ENCODE results near the gene OSGIN1. TPM values are rescaled to one million over a fixed set of nuclear protein-coding genes. Genes with fewer than 3 reads are reported as not detected.

OSGIN1 gene
- total and polyA plus RNA-seq, 2 of the 8 experiments (the other 6 are each of a cell fraction or from before 2014, with no cell fraction given), result 0.58 to 0.76 TPM

- FAIRE-seq, result no peak
- 91% methylated on average over 8 of the region's 10 CpGs; no CpG with 5 or more reads in 1 of the 2 experiments for WGBS, 2 experiments (ENCODE audit: extremely low coverage in 1 of 2, insufficient coverage in 1 of 2, insufficient read length in 1 of 2, insufficient replicate concordance in 2 of 2, low coverage in 1 of 2, low lambda C conversion rate in 2 of 2, missing lambda C conversion rate in 1 of 2)
- no peak overlapping the region for H3K4me2 ChIP-seq (ENCODE audit: insufficient read depth in 1 of 2, low read depth in 2 of 2, low read length in 2 of 2)
These were observed 20.0 kb downstream of the OSGIN1 start for GRCh38 chr16:83973077-83973476.

More at GRCh38 chr16:83973077-83973476, 20.0 kb downstream of the OSGIN1 start:
- Histone ChIP-seq H2BK15ac (ENCODE audit: low read length) (no peak overlapping the region), H3K23ac (ENCODE audit: insufficient read length) (no peak overlapping the region), H3K79me1 (ENCODE audit: low read depth, low read length) (no peaks in the 10 kb centered on the region), H2AFZ (ENCODE audit: low read length) (no peak overlapping the region), H4K20me1 (replicated peaks in 1 of 2; ENCODE audit: control insufficient read depth in 1 of 2, insufficient read depth in 2 of 2, low read length in 2 of 2) (no peaks in the 10 kb centered on the region), H3K4ac (replicated peaks; ENCODE audit: insufficient read length, low read depth, low read length) (no peak overlapping the region), H2BK12ac (ENCODE audit: low read depth, low read length) (no peak overlapping the region), H3K79me2 (ENCODE audit: control insufficient read depth in 1 of 2, insufficient read depth in 2 of 2, low read length in 2 of 2) (no peaks in the 10 kb centered on the region), H4K5ac (ENCODE audit: insufficient read length, low read depth, low read length) (no peak overlapping the region), H3K27me3 (replicated peaks in 1 of 4; ENCODE audit: control insufficient read depth in 3 of 4, extremely low read depth in 1 of 4, insufficient read depth in 3 of 4, low read length in 3 of 4) (peaks cover 0 to 13% (median 9%) of the 10 kb centered on the region in 4 experiments; a peak in 6 of 7 replicates), H3K18ac (ENCODE audit: extremely low read depth, low read length) (no peak overlapping the region), H3K4me1 (replicated peaks in 1 of 4; ENCODE audit: control insufficient read depth in 3 of 4, insufficient read depth in 4 of 4, low read length in 3 of 4) (peaks cover 0 to 11% (median 8%) of the 10 kb centered on the region in 4 experiments; a peak in 6 of 7 replicates), H2AK5ac (ENCODE audit: low read depth, low read length) (no peak overlapping the region), H2BK20ac (ENCODE audit: low read length) (no peak overlapping the region), H2BK5ac (ENCODE audit: low read depth, low read length) (no peak overlapping the region), H3K56ac (replicated peaks; ENCODE audit: insufficient read length, low read depth, low read length) (no peak overlapping the region), H3K4me3 (ENCODE audit: extremely low read depth in 1 of 4, insufficient read depth in 2 of 4, low read depth in 3 of 4, low read length in 4 of 4) (no peak overlapping the region), H3K14ac (ENCODE audit: insufficient read length) (no peak overlapping the region), H3K9me3 (ENCODE audit: insufficient read depth in 2 of 2, low read depth in 1 of 2, low read length in 1 of 2) (peaks cover 6 to 9% of the 10 kb centered on the region in 2 experiments), H2BK120ac (replicated peaks; ENCODE audit: low read depth, low read length) (no peak overlapping the region), H3K23me2 (ENCODE audit: low read depth, low read length) (peaks cover 5% of the 10 kb centered on the region; the same call in 1 of the 2 replicates), H3K9ac (replicated peaks in 1 of 4; ENCODE audit: extremely low read depth in 1 of 4, low read depth in 3 of 4, low read length in 3 of 4) (no peak overlapping the region), H3K27ac (ENCODE audit: low read depth, low read length) (no peak overlapping the region), H4K8ac (ENCODE audit: extremely low read depth, insufficient read depth, low read length) (no peak overlapping the region; the same call in 1 of the 2 replicates), H3K36me3 (ENCODE audit: control insufficient read depth in 2 of 4, insufficient read depth in 4 of 4, low read length in 3 of 4) (no peaks in the 10 kb centered on the region), H4K91ac (replicated peaks; ENCODE audit: insufficient read length, low read length) (no peak overlapping the region)
- ChIA-PET POLR2A (ENCODE audit: partially characterized antibody) (no interaction called here), CTCF (ENCODE audit: partially characterized antibody) (interaction anchor here (0.8 to 4.6 kb wide), 4 partner anchors 23 to 93 kb away, joined by 3 to 70 read pairs (median 6); partner anchors contain the start of gene SLC38A8)
- DNase-seq (ENCODE audit: low read depth in 1 of 2, low spot score in 2 of 2), result no peak
- TF ChIP-seq CBX8 (IDR thresholded peaks at IDR 0.05; ENCODE audit: borderline replicate concordance, low read depth, low read length) (no peak), KDM5A (IDR thresholded peaks at IDR 0.05; ENCODE audit: low read length) (no peak), TBP (IDR thresholded peaks at IDR 0.05; ENCODE audit: low read depth, low read length) (no peak), KDM4A (IDR thresholded peaks at IDR 0.05; ENCODE audit: low read depth, low read length, severe bottlenecking) (no peak)

Data from H1 (cell line).